Kidney (tissue), 14 donors: ENCODE results near the gene EN2. TPM values are rescaled to one million over a fixed set of nuclear protein-coding genes. Genes with fewer than 3 reads are reported as not detected.

Experiments
- DNase-seq, 5 donors: peaks; one replicate each; pipeline ENCODE4 v3.0.0-alpha.2; 2013 to 2020
- FAIRE-seq: peaks from 2 replicates; lab custom pipeline; 2012; peaks lifted over from hg19 to GRCh38; lab: Jason Lieb, UNC
- H3K27ac ChIP-seq, 2 donors: one replicate each; pipeline ENCODE4 v1.7.0; 2013; ENCODE audit warnings: low read depth in 2 of 2, low read length in 2 of 2, inconsistent platforms in 1 of 2
- H3K27me3 ChIP-seq: one replicate; pipeline ENCODE4 v1.7.1; 2013; ENCODE audit warnings: low read length, inconsistent platforms; ENCODE audit not compliant: control insufficient read depth, insufficient read depth
- H3K36me3 ChIP-seq, 3 donors: one replicate each; pipeline versions ENCODE4 v1.7.0 to v1.7.1; 2013; ENCODE audit warnings: low read length in 3 of 3, control low read depth in 1 of 3, inconsistent platforms in 1 of 3; ENCODE audit not compliant: insufficient read depth in 3 of 3, control insufficient read depth in 2 of 3
- H3K4me1 ChIP-seq, 3 donors: one replicate each; pipeline versions ENCODE4 v1.7.0 to v1.7.1; 2013; ENCODE audit warnings: low read length in 3 of 3, inconsistent platforms in 1 of 3, low read depth in 1 of 3; ENCODE audit not compliant: control insufficient read depth in 2 of 3, insufficient read depth in 2 of 3
- H3K4me3 ChIP-seq, 3 donors: one replicate each; pipeline versions ENCODE4 v1.7.0 to v1.8.1; 2013; ENCODE audit warnings: low read length in 3 of 3, control low read depth in 1 of 3, inconsistent platforms in 1 of 3
- H3K9ac ChIP-seq, 3 donors: one replicate each; pipeline versions ENCODE4 v1.7.0 to v1.7.1; 2013; ENCODE audit warnings: low read length in 3 of 3, control low read depth in 1 of 3, inconsistent platforms in 1 of 3
- H3K9me3 ChIP-seq, 3 donors: one replicate each; pipeline versions ENCODE4 v1.7.0 to v1.7.1; 2013; ENCODE audit warnings: low read length in 3 of 3, control low read depth in 1 of 3, inconsistent platforms in 1 of 3; ENCODE audit not compliant: control insufficient read depth in 2 of 3, insufficient read depth in 1 of 3
- CTCF ChIP-seq: IDR thresholded peaks from 3 replicates; pipeline ENCODE4 v1.5.1; 2012; ENCODE audit warnings: mild to moderate bottlenecking, moderate library complexity, borderline replicate concordance; ENCODE audit not compliant: insufficient read depth; ENCODE audit errors: extremely low read depth
- intact Hi-C: fragments of 100-400 bp; cut with DNase I; formaldehyde crosslinking; loops from one replicate; pipeline ENCODE4 v1.11.1; 2022
- polyA plus RNA-seq: library from polyadenylated mRNA; stranded (reverse); fragments of 350-450 nt; fragmentation: Illumina TruSeq; extraction: RNeasy Lipid Tissue Mini Kit (QIAGEN cat#74804); gene quantifications from one replicate; pipeline ENCODE4 v1.2.3, GENCODE V29; 2014; ENCODE audit warnings: low read depth, low replicate concordance; ENCODE audit not compliant: insufficient read depth
- total RNA-seq: library from RNA; stranded (reverse); fragmentation: NEBNext Ultra II Directional; extraction: Animal tissue kit (Norgen Biotek cat#: 25700); gene quantifications from one replicate; pipeline ENCODE4 v1.2.1, GENCODE V29; 2021
- donor health status: control.
- donor health status: control.
- donor health status: control.
- donor health status: control.
- donor health status: control.
- donor health status: DM: yes; HTN: yes; CAD: no.
- donor health status: Normal renal cell carcinoma (clear cell type).

Gene EN2
- total and polyA plus RNA-seq, 2 donors from 2014 or later, result 0.13 TPM; not detected in 1

- no peak for FAIRE-seq
Observed at GRCh38 chr7:155510975-155511701, 53.2 kb downstream of the EN2 start.

GRCh38 chr7:155511702-155511996 lies 53.7 kb downstream of the EN2 start:
- intact Hi-C loops, result no loop called here

More at GRCh38 chr7:155510975-155511701, 53.2 kb downstream of the EN2 start:
- Histone ChIP-seq H3K36me3 (no peaks in the 10 kb centered on the region), H3K4me3 (no peak overlapping the region), H3K9ac (no peak overlapping the region), H3K27me3 (peaks cover 78% of the 10 kb centered on the region), H3K4me1 (peaks cover 0 to 4% (median 0%) of the 10 kb centered on the region in 3 donors), H3K27ac (no peak overlapping the region), H3K9me3 (no peaks in the 10 kb centered on the region)
- no peak for TF ChIP-seq CTCF
- peak in 2 of 5 donors; percentile 12 to 39 for DNase-seq
- intact Hi-C loops, result no loop called here

GRCh38 chr7:155512246-155512887 lies 54.4 kb downstream of the EN2 start:
- no peak for TF ChIP-seq CTCF
- H3K4me3 ChIP-seq, result no peak overlapping the region
- no peaks in the 10 kb centered on the region for H3K36me3 ChIP-seq
- H3K9me3 ChIP-seq, result no peaks in the 10 kb centered on the region
- peaks cover 66% of the 10 kb centered on the region for H3K27me3 ChIP-seq
- H3K27ac ChIP-seq, result no peak overlapping the region
- H3K4me1 ChIP-seq, result no peaks in the 10 kb centered on the region
- intact Hi-C loops, result no loop called here
- FAIRE-seq (no peak), DNase-seq (peak in 1 of 5 donors; percentile 16)
- H3K9ac ChIP-seq, result no peak overlapping the region

More at GRCh38 chr7:155511702-155511996, 53.7 kb downstream of the EN2 start:
- H3K4me3 ChIP-seq, result no peak overlapping the region
- no peak for TF ChIP-seq CTCF
- no peak overlapping the region for H3K27ac ChIP-seq
- no peaks in the 10 kb centered on the region for H3K9me3 ChIP-seq
- FAIRE-seq, result no peak
- H3K36me3 ChIP-seq, result no peaks in the 10 kb centered on the region
- no peak overlapping the region for H3K9ac ChIP-seq
- DNase-seq, result peak in 1 of 5 donors; percentile 5
- H3K4me1 ChIP-seq, result peaks cover 0 to 3% (median 0%) of the 10 kb centered on the region in 3 donors
- peaks cover 73% of the 10 kb centered on the region for H3K27me3 ChIP-seq
